Breast epithelium (tissue), 4 donors: ENCODE results near the gene DGKI. TPM values are rescaled to one million over a fixed set of nuclear protein-coding genes. Genes with fewer than 3 reads are reported as not detected.

Experiments used
- DNase-seq, 2 donors: peaks; one replicate each; pipeline ENCODE4 v3.0.0-alpha.2; 2019; ENCODE audit warnings: low spot score in 2 of 2
- H3K27ac ChIP-seq, 2 donors: fragments of 200-600 bp; sonication (generic) in 1 of 2; one replicate each; pipeline ENCODE4 v1.5.1; 2016 to 2019; ENCODE audit warnings: mild to moderate bottlenecking in 1 of 2
- H3K27me3 ChIP-seq, 2 donors: fragments of 200-600 bp; sonication (generic) in 1 of 2; one replicate each; pipeline versions ENCODE4 v1.5.1 to v1.6.0; 2017 to 2019; ENCODE audit warnings: control low read depth in 1 of 2, mild to moderate bottlenecking in 1 of 2
- H3K36me3 ChIP-seq: fragments of 200-600 bp; one replicate; pipeline ENCODE4 v1.5.1; 2019
- H3K4me1 ChIP-seq, 2 donors: fragments of 200-600 bp; sonication (generic); one replicate each; pipeline ENCODE4 v1.5.1; 2016 to 2019; ENCODE audit warnings: control low read depth in 1 of 2
- H3K4me3 ChIP-seq, 3 donors: fragments of 200-600 bp; sonication (generic); 1 replicate in 2 of 3; 2 replicates in 1 of 3; pipeline ENCODE4 v1.5.1; 2016 to 2019; ENCODE audit warnings: mild to moderate bottlenecking in 3 of 3, moderate library complexity in 2 of 3
- H3K9me3 ChIP-seq, 2 donors: fragments of 200-600 bp; sonication (generic) in 1 of 2; one replicate each; pipeline ENCODE4 v1.5.1; 2016 to 2019; ENCODE audit warnings: control low read depth in 1 of 2
- CTCF ChIP-seq, 3 donors: fragments of 450-650 bp; IDR thresholded peaks; one replicate each; pipeline ENCODE4 v1.5.1; 2016 to 2017; ENCODE audit warnings: antibody characterized with exemption in 3 of 3, mild to moderate bottlenecking in 3 of 3, moderate library complexity in 3 of 3
- POLR2A ChIP-seq: fragments of 450-650 bp; IDR thresholded peaks from one replicate; pipeline ENCODE4 v1.6.1; 2016; ENCODE audit warnings: antibody characterized with exemption, mild to moderate bottlenecking, moderate library complexity
- POLR2AphosphoS5 ChIP-seq, 3 donors: sonication (generic); formaldehyde crosslinking; IDR thresholded peaks; one replicate each; pipeline ENCODE4 v1.6.1; 2017; ENCODE audit warnings: antibody characterized with exemption in 3 of 3
- intact Hi-C: fragments of 100-400 bp; cut with DNase I; formaldehyde crosslinking; loops from one replicate; pipeline ENCODE4 v1.15.1; 2023; ENCODE audit warnings: low total_unique reads
- total RNA-seq, 3 donors: library from RNA; depleted of rRNA; stranded (reverse); fragments of >200 nt; gene quantifications; one replicate each; pipeline ENCODE4 v1.1.0, GENCODE V29; 2016

Gene DGKI
- total RNA-seq, 3 donors from 2014 or later = 2.7 to 4.1 (median 2.9) TPM

GRCh38 chr7:137583172-137583571 lies 263.6 kb downstream of the DGKI start:
- TF ChIP-seq POLR2A (no peak), CTCF (IDR thresholded peaks at IDR 0.05) (no peak), POLR2AphosphoS5 (IDR thresholded peaks at IDR 0.05) (no peak)
- no peaks in the 10 kb centered on the region for H3K36me3 ChIP-seq
- no peak overlapping the region for H3K27ac ChIP-seq
- no peaks in the 10 kb centered on the region for H3K4me1 ChIP-seq
- H3K9me3 ChIP-seq = no peaks in the 10 kb centered on the region
- H3K27me3 ChIP-seq = no peaks in the 10 kb centered on the region
- H3K4me3 ChIP-seq = no peak overlapping the region
- no peak for DNase-seq
- intact Hi-C loops = no loop called here

GRCh38 chr7:137579913-137580640 lies 266.7 kb downstream of the DGKI start:
- Histone ChIP-seq H3K27ac (peak overlapping the region in 1 of 2 donors; percentile 11), H3K27me3 (no peaks in the 10 kb centered on the region), H3K9me3 (no peaks in the 10 kb centered on the region), H3K4me3 (no peak overlapping the region), H3K36me3 (no peaks in the 10 kb centered on the region), H3K4me1 (no peaks in the 10 kb centered on the region)
- DNase-seq = no peak
- TF ChIP-seq POLR2AphosphoS5 (IDR thresholded peaks at IDR 0.05) = no peak
- no peak for TF ChIP-seq POLR2A
- TF ChIP-seq CTCF (IDR thresholded peaks at IDR 0.05) = no peak
- intact Hi-C loops = no loop called here

GRCh38 chr7:137578541-137578940 lies 268.2 kb downstream of the DGKI start:
- Histone ChIP-seq H3K4me1 (no peaks in the 10 kb centered on the region), H3K36me3 (no peaks in the 10 kb centered on the region), H3K27ac (no peak overlapping the region), H3K9me3 (no peaks in the 10 kb centered on the region), H3K4me3 (no peak overlapping the region), H3K27me3 (no peaks in the 10 kb centered on the region)
- intact Hi-C loops = no loop called here
- DNase-seq = no peak
- TF ChIP-seq POLR2A = no peak
- TF ChIP-seq CTCF (IDR thresholded peaks at IDR 0.05) = no peak
- TF ChIP-seq POLR2AphosphoS5 (IDR thresholded peaks at IDR 0.05) = no peak

GRCh38 chr7:137577184-137577583 lies 269.6 kb downstream of the DGKI start:
- TF ChIP-seq POLR2A (no peak), CTCF (IDR thresholded peaks at IDR 0.05) (no peak), POLR2AphosphoS5 (IDR thresholded peaks at IDR 0.05) (no peak)
- no peak for DNase-seq
- no peaks in the 10 kb centered on the region for H3K36me3 ChIP-seq
- H3K4me1 ChIP-seq = no peaks in the 10 kb centered on the region
- intact Hi-C loops = no loop called here
- no peaks in the 10 kb centered on the region for H3K9me3 ChIP-seq
- no peak overlapping the region for H3K4me3 ChIP-seq
- H3K27ac ChIP-seq = no peak overlapping the region
- H3K27me3 ChIP-seq = no peaks in the 10 kb centered on the region

- no peak overlapping the region for H3K27ac ChIP-seq
- TF ChIP-seq POLR2AphosphoS5 (IDR thresholded peaks at IDR 0.05) (no peak), CTCF (IDR thresholded peaks at IDR 0.05) (no peak)
These were observed 270.3 kb downstream of the DGKI start for GRCh38 chr7:137576481-137576880.

More at GRCh38 chr7:137576481-137576880, 270.3 kb downstream of the DGKI start:
- intact Hi-C loops = no loop called here
- no peak for DNase-seq
- no peaks in the 10 kb centered on the region for H3K27me3 ChIP-seq
- no peaks in the 10 kb centered on the region for H3K9me3 ChIP-seq
- no peak overlapping the region for H3K4me3 ChIP-seq
- H3K4me1 ChIP-seq = no peaks in the 10 kb centered on the region
- no peaks in the 10 kb centered on the region for H3K36me3 ChIP-seq
